H1 (cell line): ENCODE results near the gene NPM1. TPM values are rescaled to one million over a fixed set of nuclear protein-coding genes. Genes with fewer than 3 reads are reported as not detected.

Experiments used
- CTCF ChIA-PET: fragments of 300-600 bp; sonication (Branson Sonifier 250); formaldehyde crosslinking; loops from one replicate; lab custom pipeline; 2021; ENCODE audit not compliant: partially characterized antibody; lab: Charles Lee
- POLR2A ChIA-PET: fragments of 300-600 bp; sonication (Branson Sonifier 250); formaldehyde crosslinking; loops from one replicate; lab custom pipeline; 2021; ENCODE audit warnings: inconsistent platforms; ENCODE audit not compliant: partially characterized antibody; lab: Charles Lee
- DNase-seq, 2 experiments: peaks; one replicate each; pipeline versions ENCODE4 v3.0.0 to v3.0.0-alpha.2; 2010 to 2022; ENCODE audit warnings: low spot score in 2 of 2, low read depth in 1 of 2, mixed read lengths in 1 of 2
- FAIRE-seq: peaks from 2 replicates; lab custom pipeline; 2011; peaks lifted over from hg19 to GRCh38; lab: Jason Lieb, UNC
- H2AFZ ChIP-seq: 2 replicates; pipeline ENCODE4 v1.8.1; 2012; ENCODE audit warnings: low read length, inconsistent platforms
- H2AK5ac ChIP-seq: 2 replicates; pipeline ENCODE4 v1.6.1; 2013; ENCODE audit warnings: low read depth, low read length
- H2BK120ac ChIP-seq: replicated peaks from 2 replicates; pipeline ENCODE3; 2013; ENCODE audit warnings: low read depth, low read length, inconsistent platforms
- H2BK12ac ChIP-seq: 2 replicates; pipeline ENCODE4 v1.6.1; 2013; ENCODE audit warnings: low read depth, low read length
- H2BK15ac ChIP-seq: 2 replicates; pipeline ENCODE4 v1.6.1; 2013; ENCODE audit warnings: low read length
- H2BK20ac ChIP-seq: 2 replicates; pipeline ENCODE4 v1.6.1; 2013; ENCODE audit warnings: low read length
- H2BK5ac ChIP-seq: 2 replicates; pipeline ENCODE4 v1.6.1; 2013; ENCODE audit warnings: low read depth, low read length
- H3K14ac ChIP-seq: 2 replicates; pipeline ENCODE4 v1.6.1; 2013; ENCODE audit warnings: inconsistent platforms; ENCODE audit not compliant: insufficient read length
- H3K18ac ChIP-seq: 2 replicates; pipeline ENCODE4 v1.6.1; 2013; ENCODE audit warnings: low read length; ENCODE audit errors: extremely low read depth
- H3K23ac ChIP-seq: 2 replicates; pipeline ENCODE4 v1.6.1; 2013; ENCODE audit warnings: inconsistent platforms; ENCODE audit not compliant: insufficient read length
- H3K23me2 ChIP-seq: 2 replicates; pipeline ENCODE4 v1.6.1; 2013; ENCODE audit warnings: low read depth, low read length
- H3K27ac ChIP-seq: 2 replicates; pipeline ENCODE4 v1.6.1; 2011; ENCODE audit warnings: low read depth, low read length, inconsistent platforms
- H3K27me3 ChIP-seq, 4 experiments: replicated peaks in 1 of 4; 1 replicate in 1 of 4; 2 replicates in 3 of 4; pipeline versions ENCODE4 v1.6.1 to v1.8.1; 2011 to 2013; ENCODE audit warnings: low read length in 3 of 4, mild to moderate bottlenecking in 3 of 4, inconsistent platforms in 2 of 4, mixed read lengths in 2 of 4, moderate library complexity in 1 of 4; ENCODE audit not compliant: control insufficient read depth in 3 of 4, insufficient read depth in 3 of 4; ENCODE audit errors: extremely low read depth in 1 of 4
- H3K36me3 ChIP-seq, 4 experiments: 2 replicates each; pipeline versions ENCODE4 v1.6.1 to v1.8.1; 2011 to 2013; ENCODE audit warnings: mild to moderate bottlenecking in 4 of 4, low read length in 3 of 4, moderate library complexity in 2 of 4, control low read depth in 1 of 4, inconsistent platforms in 1 of 4; ENCODE audit not compliant: insufficient read depth in 4 of 4, control insufficient read depth in 2 of 4
- H3K4ac ChIP-seq: replicated peaks from 2 replicates; pipeline ENCODE3; 2013; ENCODE audit warnings: low read length, low read depth, mixed read lengths, inconsistent platforms; ENCODE audit not compliant: insufficient read length
- H3K4me1 ChIP-seq, 4 experiments: replicated peaks in 1 of 4; 1 replicate in 1 of 4; 2 replicates in 3 of 4; pipeline versions ENCODE4 v1.6.1 to v1.8.1; 2011 to 2013; ENCODE audit warnings: low read length in 3 of 4, inconsistent platforms in 2 of 4, mixed read lengths in 1 of 4; ENCODE audit not compliant: insufficient read depth in 4 of 4, control insufficient read depth in 3 of 4
- H3K4me2 ChIP-seq, 2 experiments: 2 replicates each; pipeline versions ENCODE4 v1.6.1 to v1.8.1; 2011 to 2013; ENCODE audit warnings: low read depth in 2 of 2, low read length in 2 of 2, control low read depth in 1 of 2, inconsistent platforms in 1 of 2, mild to moderate bottlenecking in 1 of 2; ENCODE audit not compliant: insufficient read depth in 1 of 2
- H3K4me3 ChIP-seq, 4 experiments: fragments of 200-600, 300-600 bp in 1 of 4; sonication (generic), shearing (Covaris generic), sonication (Bioruptor Twin) in 1 of 4; 2 replicates each; pipeline versions ENCODE4 v1.5.1 to v1.8.1; 2011 to 2016; ENCODE audit warnings: low read length in 4 of 4, low read depth in 3 of 4, control low read depth in 2 of 4, inconsistent platforms in 2 of 4, mild to moderate bottlenecking in 2 of 4, mixed read lengths in 1 of 4, moderate library complexity in 1 of 4; ENCODE audit not compliant: insufficient read depth in 2 of 4; ENCODE audit errors: extremely low read depth in 1 of 4
- H3K56ac ChIP-seq: replicated peaks from 2 replicates; pipeline ENCODE3; 2013; ENCODE audit warnings: low read depth, mild to moderate bottlenecking, mixed read lengths, low read length, inconsistent platforms; ENCODE audit not compliant: insufficient read length
- H3K79me1 ChIP-seq: 2 replicates; pipeline ENCODE4 v1.6.1; 2013; ENCODE audit warnings: low read depth, low read length, control low read depth
- H3K79me2 ChIP-seq, 2 experiments: 2 replicates each; pipeline versions ENCODE4 v1.6.1 to v1.8.1; 2012 to 2013; ENCODE audit warnings: low read length in 2 of 2, mild to moderate bottlenecking in 2 of 2, inconsistent platforms in 1 of 2; ENCODE audit not compliant: insufficient read depth in 2 of 2, control insufficient read depth in 1 of 2
- H3K9ac ChIP-seq, 4 experiments: replicated peaks in 1 of 4; 1 replicate in 1 of 4; 2 replicates in 3 of 4; pipeline versions ENCODE4 v1.6.1 to v1.8.1; 2011 to 2013; ENCODE audit warnings: low read depth in 3 of 4, low read length in 3 of 4, control low read depth in 2 of 4, mild to moderate bottlenecking in 2 of 4, moderate library complexity in 2 of 4, inconsistent platforms in 1 of 4; ENCODE audit errors: extremely low read depth in 1 of 4
- H3K9me3 ChIP-seq, 2 experiments: 2 replicates each; pipeline versions ENCODE4 v1.6.1 to v1.8.1; 2012 to 2013; ENCODE audit warnings: mild to moderate bottlenecking in 2 of 2, moderate library complexity in 2 of 2, control low read depth in 1 of 2, inconsistent platforms in 1 of 2, low read depth in 1 of 2, low read length in 1 of 2, mixed read lengths in 1 of 2; ENCODE audit not compliant: insufficient read depth in 2 of 2
- H4K20me1 ChIP-seq, 2 experiments: replicated peaks in 1 of 2; 2 replicates each; pipeline versions ENCODE3 to v1.8.1; 2011 to 2013; ENCODE audit warnings: inconsistent platforms in 2 of 2, low read length in 2 of 2, mild to moderate bottlenecking in 1 of 2; ENCODE audit not compliant: insufficient read depth in 2 of 2, control insufficient read depth in 1 of 2
- H4K5ac ChIP-seq: 2 replicates; pipeline ENCODE4 v1.6.1; 2013; ENCODE audit warnings: low read length, low read depth, mixed read lengths, inconsistent platforms; ENCODE audit not compliant: insufficient read length
- H4K8ac ChIP-seq: 2 replicates; pipeline ENCODE4 v1.8.0; 2013; ENCODE audit warnings: mild to moderate bottlenecking, moderate library complexity, low read length, inconsistent platforms; ENCODE audit not compliant: insufficient read depth; ENCODE audit errors: extremely low read depth
- H4K91ac ChIP-seq: replicated peaks from 2 replicates; pipeline ENCODE3; 2013; ENCODE audit warnings: low read length, mixed read lengths, inconsistent platforms; ENCODE audit not compliant: insufficient read length
- RAD21 ChIP-seq, 2 experiments: IDR thresholded peaks in 1 of 2; conservative IDR thresholded peaks in 1 of 2; 2 replicates each; pipeline ENCODE4 v1.6.1; 2011; ENCODE audit warnings: low read depth in 2 of 2, low read length in 2 of 2, improper control_type of control experiment in 1 of 2, inconsistent platforms in 1 of 2, mild to moderate bottlenecking in 1 of 2, moderate library complexity in 1 of 2
- SRF ChIP-seq: IDR thresholded peaks from 2 replicates; pipeline ENCODE4 v1.6.1; 2011; ENCODE audit warnings: mild to moderate bottlenecking, low read depth, low read length, moderate library complexity
- WGBS, 2 experiments: shearing (Covaris generic) in 1 of 2; methylation state at CpG; one replicate each; pipeline versions ENCODE4 v1.1.6 to v1.1.7; 2013 to 2015; ENCODE audit warnings: low lambda C conversion rate in 2 of 2, mixed read lengths in 2 of 2, inconsistent platforms in 1 of 2, low coverage in 1 of 2, missing lambda C conversion rate in 1 of 2; ENCODE audit not compliant: insufficient replicate concordance in 2 of 2, insufficient coverage in 1 of 2, insufficient read length in 1 of 2; ENCODE audit errors: extremely low coverage in 1 of 2, missing lambda C conversion rate in 1 of 2; 5-methylcytosine and 5-hydroxymethylcytosine counted together
- polyA plus RNA-seq, 7 experiments: library from polyadenylated mRNA; depleted of rRNA in 3 of 7; stranded (reverse) in 5 of 7; unstranded in 2 of 7; fragments of >200 nt in 5 of 7; fragments of 200-250 nt in 2 of 7; gene quantifications; 1 replicate in 5 of 7; 2 replicates in 1 of 7; 4 replicates in 1 of 7; pipeline versions ENCODE4 v1.2.1 to v1.2.3, GENCODE V29; 2011 to 2013; ENCODE audit warnings: missing spikeins in 2 of 7, mixed read lengths in 2 of 7
- total RNA-seq: library from RNA; stranded (reverse); fragmentation: NEBNext Ultra II Directional; extraction: Animal tissue kit (Norgen Biotek cat#: 25700); gene quantifications from 2 replicates; pipeline ENCODE4 v1.2.1, GENCODE V29; 2021
- TF ChIP-seq, protein P1 (sequence below), 3 experiments: IDR thresholded peaks; 1 replicate in 2 of 3; 2 replicates in 1 of 3; pipeline versions ENCODE4 v1.5.1 to v1.6.1; 2011; ENCODE audit warnings: low read length in 3 of 3, mild to moderate bottlenecking in 3 of 3, inconsistent platforms in 2 of 3, low read depth in 1 of 3, moderate library complexity in 1 of 3; ENCODE audit not compliant: insufficient read depth in 1 of 3; ENCODE audit errors: control extremely low read depth in 1 of 3

The NPM1 gene
- total and polyA plus RNA-seq, 2 of the 8 experiments (the other 6 are each of a cell fraction or from before 2014, with no cell fraction given) = 2,182 to 4,042 TPM

DNA sequence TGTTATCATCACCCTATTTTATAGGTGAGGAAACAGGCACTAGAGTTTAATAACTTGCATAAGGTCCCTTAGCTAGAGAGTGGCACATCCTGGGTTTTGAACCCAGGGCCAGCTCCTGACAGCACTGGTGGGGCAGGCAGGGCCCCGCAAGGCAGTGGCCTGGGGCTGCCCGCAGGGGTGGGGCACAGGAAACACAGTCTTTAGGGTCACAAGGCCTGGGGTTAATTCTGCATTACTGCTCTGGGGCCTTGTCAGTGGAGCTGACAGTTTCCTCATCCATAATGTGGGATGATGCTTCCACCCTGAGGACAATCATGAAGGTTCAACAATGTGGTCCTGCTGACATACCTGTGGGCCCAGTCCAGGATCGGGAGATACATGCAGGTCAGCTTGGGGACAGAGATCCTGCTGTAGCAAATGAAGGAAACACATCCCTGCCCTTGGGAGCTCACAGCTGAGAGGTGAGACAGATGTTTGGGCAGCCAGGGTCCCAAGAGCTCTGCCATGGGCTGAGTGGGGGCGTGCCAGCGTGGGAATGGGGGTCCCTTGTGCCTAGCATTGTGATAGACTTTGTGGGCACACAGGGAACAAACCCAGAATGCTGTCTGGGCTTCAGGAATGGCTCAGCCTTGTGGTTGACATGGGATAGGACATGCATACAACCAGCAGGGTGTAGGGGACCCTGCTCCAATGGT lies 46.5 kb downstream of the NPM1 start:
- DNase-seq (no peak), FAIRE-seq (no peak)
- H2BK20ac ChIP-seq = 0 out of 2 replicates have a peak overlapping the region, but pooled peaks have one; percentile 32
- H2AFZ ChIP-seq = no peak overlapping the region
- CTCF ChIA-PET = interaction anchor here (0.6 to 6.3 kb wide), 8 partner anchors 9 to 164 kb away, joined by 3 to 56 read pairs (median 4); partner anchors contain the start of gene FGF18
- no peaks in the 10 kb centered on the region; the same call in 1 of the 2 replicates for H3K23me2 ChIP-seq
- no peak overlapping the region for H3K14ac ChIP-seq
- 0 out of 2 replicates have a peak overlapping the region, but pooled peaks have one; percentile 52 for H2BK5ac ChIP-seq
- no peaks in the 10 kb centered on the region for H3K79me2 ChIP-seq
- H4K20me1 ChIP-seq = no peaks in the 10 kb centered on the region
- no peak overlapping the region for H3K23ac ChIP-seq
- H2BK120ac ChIP-seq = no peak overlapping the region
- no peaks in the 10 kb centered on the region for H3K36me3 ChIP-seq
- no peak overlapping the region for H4K5ac ChIP-seq
- peaks cover 0 to 26% (median 18%) of the 10 kb centered on the region in 4 experiments; a peak in 6 of 7 replicates for H3K4me1 ChIP-seq
- POLR2A ChIA-PET = no interaction called here
- WGBS, 2 experiments = 89% methylated on average over 5 of the region's 5 CpGs; no CpG with 5 or more reads in 1 of the 2 experiments
- peak overlapping the region; percentile 60 for H3K18ac ChIP-seq
- TF ChIP-seq, protein P1, sequence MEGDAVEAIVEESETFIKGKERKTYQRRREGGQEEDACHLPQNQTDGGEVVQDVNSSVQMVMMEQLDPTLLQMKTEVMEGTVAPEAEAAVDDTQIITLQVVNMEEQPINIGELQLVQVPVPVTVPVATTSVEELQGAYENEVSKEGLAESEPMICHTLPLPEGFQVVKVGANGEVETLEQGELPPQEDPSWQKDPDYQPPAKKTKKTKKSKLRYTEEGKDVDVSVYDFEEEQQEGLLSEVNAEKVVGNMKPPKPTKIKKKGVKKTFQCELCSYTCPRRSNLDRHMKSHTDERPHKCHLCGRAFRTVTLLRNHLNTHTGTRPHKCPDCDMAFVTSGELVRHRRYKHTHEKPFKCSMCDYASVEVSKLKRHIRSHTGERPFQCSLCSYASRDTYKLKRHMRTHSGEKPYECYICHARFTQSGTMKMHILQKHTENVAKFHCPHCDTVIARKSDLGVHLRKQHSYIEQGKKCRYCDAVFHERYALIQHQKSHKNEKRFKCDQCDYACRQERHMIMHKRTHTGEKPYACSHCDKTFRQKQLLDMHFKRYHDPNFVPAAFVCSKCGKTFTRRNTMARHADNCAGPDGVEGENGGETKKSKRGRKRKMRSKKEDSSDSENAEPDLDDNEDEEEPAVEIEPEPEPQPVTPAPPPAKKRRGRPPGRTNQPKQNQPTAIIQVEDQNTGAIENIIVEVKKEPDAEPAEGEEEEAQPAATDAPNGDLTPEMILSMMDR (IDR thresholded peaks at IDR 0.05; ENCODE audit: control extremely low read depth in 1 of 3, insufficient read depth in 1 of 3, low read depth in 1 of 3, low read length in 3 of 3) = peak in 1 of 3 experiments; percentile 13; a peak in 1 of 4 replicates
- no peak for TF ChIP-seq SRF
- peak in 1 of 2 experiments; percentile 13; a peak in 1 of 4 replicates for TF ChIP-seq RAD21 (IDR thresholded peaks at IDR 0.05 in 1 of 2, conservative IDR thresholded peaks at IDR 0.05 in 1 of 2; ENCODE audit: low read depth in 2 of 2, low read length in 2 of 2)
- no peak overlapping the region for H2BK12ac ChIP-seq
- no peaks in the 10 kb centered on the region for H3K27me3 ChIP-seq
- H2AK5ac ChIP-seq = no peak overlapping the region
- no peak overlapping the region for H3K9ac ChIP-seq
- no peak overlapping the region for H3K4me3 ChIP-seq
- H4K8ac ChIP-seq = no peak overlapping the region
- no peak overlapping the region for H3K56ac ChIP-seq
- no peak overlapping the region for H3K27ac ChIP-seq
- no peak overlapping the region for H3K4me2 ChIP-seq
- no peaks in the 10 kb centered on the region for H3K79me1 ChIP-seq
- no peaks in the 10 kb centered on the region for H3K9me3 ChIP-seq
- H2BK15ac ChIP-seq = peak overlapping the region; percentile 81; the same call in 1 of the 2 replicates
- peak overlapping the region; percentile 39 for H3K4ac ChIP-seq
- H4K91ac ChIP-seq = no peak overlapping the region
